Thyroid gland (tissue), 4 donors: Measurements from ENCODE around the gene WDR81.

Experiments
- POLR2A ChIP-seq, 2 donors: fragments of 450-650 bp; IDR thresholded peaks; one replicate each; pipeline ENCODE4 v1.6.1; 2017; ENCODE audit warnings: antibody characterized with exemption in 2 of 2, mild to moderate bottlenecking in 2 of 2, moderate library complexity in 1 of 2
- TF ChIP-seq, protein P1 (sequence below), 6 experiments: fragments of 200-600 bp in 3 of 6; fragments of 450-650 bp in 3 of 6; sonication (generic) in 3 of 6; IDR thresholded peaks; one replicate each; pipeline ENCODE4 v1.5.1; 2016 to 2019; ENCODE audit warnings: antibody characterized with exemption in 6 of 6, mild to moderate bottlenecking in 2 of 6, inconsistent platforms in 1 of 6, moderate library complexity in 1 of 6

DNA sequence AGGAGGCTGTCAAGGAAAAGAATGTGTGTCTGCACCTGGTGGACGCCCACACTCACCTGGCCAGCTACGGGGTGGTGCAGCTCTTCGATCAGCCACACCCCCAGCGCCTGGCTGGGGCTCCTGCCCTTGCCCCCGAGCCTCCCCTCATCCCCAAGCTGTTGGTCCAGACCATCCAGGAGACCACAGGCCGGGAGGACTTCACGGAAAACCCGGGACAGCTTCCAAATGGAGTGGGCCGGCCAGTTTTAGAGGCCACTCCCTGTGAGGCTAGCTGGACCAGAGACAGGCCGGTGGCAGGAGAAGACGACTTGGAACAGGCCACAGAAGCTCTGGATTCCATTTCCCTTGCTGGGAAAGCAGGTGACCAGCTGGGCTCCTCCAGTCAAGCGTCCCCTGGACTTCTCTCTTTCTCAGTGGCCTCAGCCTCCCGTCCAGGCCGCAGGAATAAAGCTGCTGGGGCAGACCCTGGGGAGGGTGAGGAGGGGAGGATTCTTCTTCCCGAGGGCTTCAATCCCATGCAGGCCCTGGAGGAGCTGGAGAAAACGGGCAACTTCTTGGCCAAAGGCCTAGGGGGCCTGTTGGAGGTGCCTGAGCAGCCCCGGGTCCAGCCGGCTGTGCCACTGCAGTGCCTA lies 2.2 kb downstream of the WDR81 start:
- TF ChIP-seq, protein P1, sequence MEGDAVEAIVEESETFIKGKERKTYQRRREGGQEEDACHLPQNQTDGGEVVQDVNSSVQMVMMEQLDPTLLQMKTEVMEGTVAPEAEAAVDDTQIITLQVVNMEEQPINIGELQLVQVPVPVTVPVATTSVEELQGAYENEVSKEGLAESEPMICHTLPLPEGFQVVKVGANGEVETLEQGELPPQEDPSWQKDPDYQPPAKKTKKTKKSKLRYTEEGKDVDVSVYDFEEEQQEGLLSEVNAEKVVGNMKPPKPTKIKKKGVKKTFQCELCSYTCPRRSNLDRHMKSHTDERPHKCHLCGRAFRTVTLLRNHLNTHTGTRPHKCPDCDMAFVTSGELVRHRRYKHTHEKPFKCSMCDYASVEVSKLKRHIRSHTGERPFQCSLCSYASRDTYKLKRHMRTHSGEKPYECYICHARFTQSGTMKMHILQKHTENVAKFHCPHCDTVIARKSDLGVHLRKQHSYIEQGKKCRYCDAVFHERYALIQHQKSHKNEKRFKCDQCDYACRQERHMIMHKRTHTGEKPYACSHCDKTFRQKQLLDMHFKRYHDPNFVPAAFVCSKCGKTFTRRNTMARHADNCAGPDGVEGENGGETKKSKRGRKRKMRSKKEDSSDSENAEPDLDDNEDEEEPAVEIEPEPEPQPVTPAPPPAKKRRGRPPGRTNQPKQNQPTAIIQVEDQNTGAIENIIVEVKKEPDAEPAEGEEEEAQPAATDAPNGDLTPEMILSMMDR (IDR thresholded peaks at IDR 0.05) = no peak
- TF ChIP-seq POLR2A (IDR thresholded peaks at IDR 0.05) = no peak
